GM18867 (cell line): ENCODE measurements around the gene ZNF276.

Experiments
- ATAC-seq: cut with Tn5 transposase; IDR thresholded peaks from one replicate; pipeline ENCODE4 v1.9.1; 2021; ENCODE audit warnings: mild to moderate bottlenecking, moderate library complexity; ENCODE audit not compliant: unreplicated experiment

ZNF276 gene

GRCh38 chr16:89711601-89712273 lies 9.6 kb upstream of the ZNF276 start:
- ATAC-seq, result peak; percentile 45

GRCh38 chr16:89712274-89712781 lies 9.0 kb upstream of the ZNF276 start:
- ATAC-seq, result no peak

- ATAC-seq, result no peak
Measured at GRCh38 chr16:89716493-89716892, 4.8 kb upstream of the ZNF276 start.

- no peak for ATAC-seq
Measured at GRCh38 chr16:89716916-89717687, 4.2 kb upstream of the ZNF276 start.

GRCh38 chr16:89717688-89718505 lies 3.4 kb upstream of the ZNF276 start:
- no peak for ATAC-seq

GRCh38 chr16:89720551-89720812 lies 855 bp upstream of the ZNF276 start:
- ATAC-seq, result peak; percentile 15

GRCh38 chr16:89721546-89722391 lies 432 bp downstream of the ZNF276 start:
- peak; percentile 30 for ATAC-seq

GRCh38 chr16:89722392-89723278 lies 1.3 kb downstream of the ZNF276 start:
- ATAC-seq, result peak; percentile 5

- ATAC-seq, result no peak
Measured at GRCh38 chr16:89723279-89724250, 2.2 kb downstream of the ZNF276 start.

- ATAC-seq, result no peak
Measured at GRCh38 chr16:89727406-89728120, 6.2 kb downstream of the ZNF276 start.

- ATAC-seq, result no peak
Measured at GRCh38 chr16:89729293-89729692, 8.0 kb downstream of the ZNF276 start.

- ATAC-seq, result no peak
Measured at GRCh38 chr16:89729863-89730593, 8.7 kb downstream of the ZNF276 start.

- no peak for ATAC-seq
Measured at GRCh38 chr16:89730610-89731234, 9.4 kb downstream of the ZNF276 start.

- ATAC-seq, result no peak
Measured at GRCh38 chr16:89732142-89732917, 11.0 kb downstream of the ZNF276 start.

GRCh38 chr16:89732918-89733242 lies 11.5 kb downstream of the ZNF276 start:
- no peak for ATAC-seq

GRCh38 chr16:89733322-89733721 lies 12.0 kb downstream of the ZNF276 start:
- no peak for ATAC-seq
